AG20443 (cell line): ENCODE measurements around the gene SH2D4B.
A peak's percentile ranks its signal among the peaks of the same experiment; 100 is the strongest.

ENCODE experiments used
- DNase-seq: peaks from one replicate; pipeline ENCODE4 v3.0.0; 2012; ENCODE audit warnings: low spot score, mixed read lengths

Gene SH2D4B

DNA sequence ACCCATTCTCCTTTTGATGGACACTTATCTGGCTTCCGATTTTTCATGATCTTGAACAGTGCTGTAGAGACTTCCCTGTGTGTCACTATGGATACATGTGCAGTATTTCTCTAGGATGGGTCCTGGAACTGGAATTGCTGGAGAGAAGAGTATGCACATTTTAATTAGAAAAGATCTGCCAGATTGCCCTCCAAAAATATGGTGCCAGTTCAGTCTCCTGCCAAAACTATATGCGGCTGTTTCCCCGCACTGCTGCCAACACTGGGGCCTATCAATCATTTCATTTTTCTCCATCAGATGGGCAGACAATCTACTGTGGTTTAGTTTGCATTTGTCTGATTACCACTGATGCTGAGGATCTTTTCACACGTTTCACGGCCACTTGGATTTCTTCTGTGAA is 105.0 kb downstream of the SH2D4B start:
- DNase-seq: no peak

DNA sequence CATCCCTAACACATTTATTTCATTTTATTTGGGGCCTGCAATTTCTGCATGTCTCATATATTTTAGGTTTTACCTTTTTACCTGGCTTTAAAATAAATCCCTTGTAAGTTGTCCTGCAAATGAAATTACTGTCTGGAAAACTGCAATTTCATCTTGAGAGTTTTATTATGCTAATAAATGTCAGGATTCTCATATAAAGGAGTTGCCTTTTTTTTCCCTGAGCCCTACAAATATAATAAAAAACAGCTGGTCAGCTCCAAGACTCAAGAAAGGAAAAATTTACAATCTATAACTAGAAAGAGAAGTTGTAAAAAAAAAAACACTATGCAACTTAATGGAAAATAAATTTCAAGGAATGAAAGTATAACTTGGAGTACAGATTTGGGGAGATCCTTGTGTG is 108.7 kb downstream of the SH2D4B start:
- DNase-seq: no peak

DNA sequence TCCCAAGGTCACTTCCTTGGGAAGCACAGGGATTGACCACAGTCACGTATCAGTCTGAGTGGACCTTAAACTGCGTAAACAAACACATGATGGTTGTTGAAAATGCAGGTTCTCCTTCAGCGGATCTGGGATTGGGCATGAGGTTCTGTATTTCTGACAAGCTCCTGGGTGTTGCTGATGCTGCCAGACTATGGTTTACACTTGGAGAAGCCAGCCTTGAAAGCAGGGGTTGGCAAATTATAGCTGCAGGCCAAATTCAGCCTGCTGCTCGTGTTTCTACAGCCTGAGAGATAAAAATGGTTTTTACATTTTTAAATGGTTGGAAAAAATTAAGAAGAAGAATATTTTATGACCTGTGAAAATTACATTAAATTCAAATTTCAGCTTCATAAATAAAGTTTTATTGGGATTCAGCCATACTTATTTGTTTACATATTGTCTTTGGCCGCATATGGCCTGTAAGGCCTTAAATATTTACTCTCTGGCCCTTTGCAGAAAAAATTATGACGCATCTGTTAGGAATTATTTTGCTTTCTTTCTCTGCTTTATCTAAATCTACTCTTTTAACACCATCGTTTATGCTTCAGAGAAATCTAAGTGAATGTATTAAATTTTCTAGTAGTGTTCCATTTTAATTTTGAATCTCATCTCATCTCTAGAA is 109.6 kb downstream of the SH2D4B start:
- DNase-seq: no peak

DNA sequence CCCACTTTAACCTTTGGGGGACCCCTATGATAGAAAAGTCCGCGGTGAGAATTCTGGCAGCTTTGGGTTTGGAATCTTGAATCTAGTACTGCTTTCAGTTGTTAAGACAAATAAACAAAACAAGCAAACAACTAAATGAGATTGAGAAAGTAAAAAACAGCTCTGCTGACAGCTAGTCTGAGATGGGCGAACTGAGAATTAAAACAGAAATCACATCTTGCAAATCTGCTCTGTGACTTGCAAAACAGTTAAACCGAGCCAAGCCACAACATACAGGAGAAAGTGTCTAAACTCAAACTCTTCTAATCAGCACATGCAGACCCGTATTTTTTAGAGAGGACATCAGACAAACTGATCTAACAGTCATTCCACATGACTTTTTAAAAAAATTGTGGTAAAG is 110.4 kb downstream of the SH2D4B start:
- DNase-seq: no peak

DNA sequence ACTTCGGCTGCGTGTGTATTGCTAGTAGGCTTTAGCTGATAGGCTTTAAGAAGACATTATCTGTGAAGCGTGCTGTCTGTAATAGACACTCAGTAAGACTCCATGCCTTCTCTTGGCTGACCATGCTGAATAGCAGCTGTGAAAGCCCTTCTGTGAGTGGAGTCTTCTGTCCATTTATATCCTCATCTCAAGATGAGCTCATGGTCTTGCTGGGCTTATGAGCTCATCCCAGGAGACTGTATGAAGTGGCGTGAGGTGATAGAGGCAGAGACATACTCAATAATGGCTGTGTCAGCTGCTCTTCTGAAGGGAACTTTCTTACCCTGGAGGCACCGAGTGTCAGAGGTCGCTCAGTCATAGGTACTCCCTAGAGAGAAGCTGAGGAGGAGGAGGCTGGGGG is 111.5 kb downstream of the SH2D4B start:
- DNase-seq: no peak

DNA sequence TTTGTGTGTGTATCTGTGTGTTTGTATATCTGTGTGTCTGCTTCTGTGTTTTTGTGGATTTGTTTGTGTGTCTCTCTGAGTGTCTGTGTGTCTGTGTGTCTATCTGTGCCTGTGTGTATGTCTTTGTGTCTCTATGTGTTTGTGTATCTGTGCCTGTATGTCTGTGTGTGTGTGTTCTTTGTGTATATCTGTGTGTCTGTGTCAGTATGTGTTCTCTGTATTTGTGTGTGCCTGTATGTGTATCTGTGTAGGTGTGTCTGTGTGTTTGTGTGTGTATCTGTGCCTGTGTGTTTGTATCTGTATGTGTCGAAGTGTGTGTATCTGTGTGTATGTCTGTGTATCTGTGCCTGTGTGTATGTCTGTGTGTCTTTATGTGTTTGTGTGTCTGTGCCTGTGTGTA is 118.2 kb downstream of the SH2D4B start:
- no peak for DNase-seq

DNA sequence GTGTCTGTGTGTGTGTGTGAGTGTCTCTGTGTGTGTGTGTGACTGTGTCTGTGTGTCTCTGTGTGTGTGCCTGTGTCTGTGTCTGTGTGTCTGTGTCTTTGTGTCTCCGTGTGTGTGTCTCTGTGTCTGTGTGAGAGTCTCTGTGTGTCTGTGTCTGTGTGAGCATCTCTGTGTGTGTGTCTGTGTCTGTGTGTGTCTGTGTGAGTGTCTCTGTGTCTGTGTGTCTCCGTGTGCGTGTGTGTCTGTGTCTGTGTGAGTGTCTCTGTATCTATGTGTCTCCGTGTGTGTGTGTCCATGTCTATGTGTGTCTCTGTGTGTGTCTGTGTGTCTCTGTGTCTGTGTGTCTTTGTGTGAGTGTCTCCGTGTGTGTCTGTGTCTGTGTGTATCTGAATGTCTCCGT is 120.4 kb downstream of the SH2D4B start:
- no peak for DNase-seq

DNA sequence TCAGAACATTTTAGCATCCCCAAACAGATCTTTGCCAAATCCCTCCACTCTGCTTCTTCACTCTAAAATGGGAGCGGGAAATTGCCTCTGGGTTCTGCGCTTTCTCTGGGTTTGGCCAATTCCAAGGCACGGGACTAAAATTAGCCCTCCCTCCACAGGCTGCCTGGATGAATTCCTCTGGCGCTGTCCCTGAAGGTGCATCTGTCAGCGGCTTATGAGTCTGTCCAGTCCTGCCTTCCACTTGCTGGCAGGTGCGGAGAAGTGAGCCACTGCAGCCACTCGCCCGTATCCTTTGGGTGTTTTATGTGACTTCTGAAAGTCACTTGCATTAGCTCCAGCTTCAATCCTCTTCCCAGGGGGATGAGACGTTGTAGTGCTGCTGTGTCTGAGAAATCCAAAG is 121.6 kb downstream of the SH2D4B start:
- no peak for DNase-seq

DNA sequence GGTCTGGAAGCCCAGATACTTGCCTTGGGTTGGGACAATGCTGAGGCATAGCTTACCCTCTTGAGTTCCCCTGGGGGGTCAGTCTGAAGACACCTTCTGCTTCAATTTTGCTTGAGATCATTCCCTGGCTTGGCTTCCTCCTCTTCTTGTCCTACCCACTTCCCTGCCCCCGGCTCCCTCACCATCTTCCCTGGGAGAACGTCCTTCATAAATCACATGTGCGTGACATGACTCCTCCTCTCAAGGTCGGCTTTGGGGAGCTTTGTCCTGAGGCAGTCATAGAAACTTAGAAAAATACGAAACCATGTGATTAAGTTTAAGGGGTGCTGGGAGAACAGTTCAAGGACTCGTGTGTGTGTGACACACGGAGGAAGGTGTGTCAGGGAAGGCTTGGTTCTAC is 122.6 kb downstream of the SH2D4B start:
- no peak for DNase-seq

DNA sequence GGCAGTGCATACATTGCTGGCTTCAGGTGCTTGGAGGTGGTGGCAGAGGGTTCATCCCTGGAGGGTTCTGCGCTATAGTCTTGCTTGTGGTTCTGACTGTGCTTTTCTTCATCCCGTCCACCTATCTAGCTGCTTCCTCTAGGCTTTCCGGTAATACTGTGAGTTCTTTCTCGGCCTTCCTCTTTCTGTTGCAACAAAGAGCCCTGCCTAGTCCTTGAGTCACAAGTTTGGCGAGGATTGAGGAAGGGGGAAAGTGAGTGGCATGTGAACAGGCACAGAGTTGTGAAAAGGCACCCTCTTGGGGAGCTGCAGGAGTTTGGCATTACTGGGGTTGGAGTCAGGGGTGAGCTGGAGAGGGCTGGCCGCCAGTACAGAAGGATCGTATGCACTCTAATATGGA is 123.0 kb downstream of the SH2D4B start:
- no peak for DNase-seq

DNA sequence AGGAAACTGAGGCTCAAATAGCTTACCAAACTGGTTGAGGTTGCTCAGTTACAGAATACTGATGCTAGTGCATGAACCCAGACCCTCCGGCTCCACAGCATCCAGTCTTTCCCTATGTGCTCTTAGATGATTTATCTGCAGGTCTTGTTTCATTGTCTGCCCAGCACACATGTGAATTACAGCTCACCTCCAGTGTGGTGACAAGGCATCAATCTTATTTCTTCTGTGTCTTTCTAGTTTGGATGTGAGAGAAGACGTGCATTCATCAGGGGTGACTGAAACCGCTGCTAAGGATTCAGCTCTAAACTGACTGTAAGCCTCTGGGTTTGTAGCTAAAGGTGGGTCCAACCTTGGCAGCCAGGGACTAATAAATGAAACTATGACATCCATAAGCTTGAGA is 123.8 kb downstream of the SH2D4B start:
- no peak for DNase-seq

DNA sequence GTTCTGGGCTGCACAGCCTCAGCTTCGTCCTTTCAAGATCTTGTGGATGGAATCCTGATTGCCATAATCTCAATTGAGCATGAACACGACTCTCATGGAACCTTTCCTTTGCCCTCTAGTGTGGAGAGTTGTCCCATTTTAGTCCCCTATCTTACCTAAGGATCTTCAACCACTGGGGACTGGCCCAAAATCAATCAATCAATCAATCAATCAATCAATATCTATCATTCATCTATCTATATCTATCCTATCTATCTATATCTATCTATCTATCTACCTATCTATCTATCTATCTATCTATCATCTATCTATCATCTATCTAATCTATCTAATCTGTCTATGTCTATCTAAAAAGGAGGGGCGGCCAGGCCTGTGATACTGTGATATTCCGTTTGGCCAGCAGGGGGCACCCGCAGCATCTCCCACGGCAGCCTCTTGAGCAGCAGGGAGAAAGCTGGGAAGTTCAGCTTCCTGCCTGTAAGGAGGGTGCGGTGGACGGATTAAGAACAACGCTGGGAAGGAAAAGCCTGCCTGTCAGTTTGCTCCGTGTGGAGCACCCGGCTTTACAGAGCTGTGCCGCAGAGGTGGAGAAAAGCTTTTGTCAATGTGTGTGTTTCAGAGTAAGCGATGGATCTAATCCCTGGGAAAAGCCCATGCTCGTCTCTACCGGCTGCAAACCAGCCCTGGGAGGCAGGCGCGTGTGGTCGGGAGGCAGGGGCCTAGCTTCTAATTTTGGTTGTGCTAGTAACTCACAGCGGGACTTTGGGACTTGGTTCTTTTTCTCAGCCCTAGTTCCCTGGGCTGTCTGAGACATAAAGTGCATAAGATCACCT is 124.9 kb downstream of the SH2D4B start:
- peak; percentile 92 for DNase-seq

DNA sequence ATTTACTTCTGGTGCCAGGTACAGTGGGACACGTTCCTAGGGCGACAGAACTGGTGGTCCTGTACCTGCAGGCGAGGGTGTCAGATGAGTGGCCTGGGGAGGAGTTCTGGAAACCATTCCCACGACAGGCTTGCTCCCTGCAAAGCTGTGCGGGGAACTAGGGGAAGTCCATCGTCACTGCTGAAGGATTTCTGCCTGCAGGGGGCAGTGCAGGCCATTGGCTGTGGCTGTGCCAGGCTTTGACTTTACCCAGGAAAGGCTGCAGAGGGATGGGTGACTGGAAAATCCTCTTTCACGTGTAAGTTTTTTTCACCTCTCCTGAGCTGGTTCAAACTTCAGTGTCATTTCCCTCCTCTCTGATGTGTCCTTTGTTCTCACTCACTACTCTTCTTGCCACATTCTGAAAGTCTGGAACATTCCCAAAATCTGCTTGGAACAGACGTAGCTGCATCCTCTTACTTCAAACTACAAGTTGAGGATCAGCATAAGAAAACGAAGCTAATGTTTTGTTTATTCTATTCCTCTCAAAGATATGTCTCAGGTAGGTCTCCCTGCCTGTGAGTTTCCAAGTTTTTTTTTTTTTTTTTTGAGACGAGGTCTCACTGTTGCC is 126.5 kb downstream of the SH2D4B start:
- DNase-seq: peak; percentile 76

DNA sequence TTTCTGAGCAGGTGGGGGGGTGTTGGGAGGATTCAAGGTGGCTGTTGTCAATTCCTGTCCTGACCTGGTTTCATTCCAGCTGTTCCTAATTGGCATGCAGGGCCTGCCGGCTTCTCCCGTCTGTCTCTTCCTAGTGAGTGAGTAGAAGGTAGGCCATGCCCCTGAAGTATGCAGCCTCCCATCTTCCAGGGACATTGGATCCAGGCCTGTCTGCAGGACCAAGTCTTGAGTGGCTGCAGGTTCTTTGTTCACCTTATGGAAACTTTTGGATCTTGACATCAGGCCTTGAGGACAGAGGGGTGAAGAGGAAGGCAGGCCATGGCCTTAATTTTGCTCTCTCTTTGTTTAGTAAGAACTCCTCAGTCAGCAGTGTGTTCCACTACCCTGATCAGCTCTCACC is 131.8 kb downstream of the SH2D4B start:
- no peak for DNase-seq

DNA sequence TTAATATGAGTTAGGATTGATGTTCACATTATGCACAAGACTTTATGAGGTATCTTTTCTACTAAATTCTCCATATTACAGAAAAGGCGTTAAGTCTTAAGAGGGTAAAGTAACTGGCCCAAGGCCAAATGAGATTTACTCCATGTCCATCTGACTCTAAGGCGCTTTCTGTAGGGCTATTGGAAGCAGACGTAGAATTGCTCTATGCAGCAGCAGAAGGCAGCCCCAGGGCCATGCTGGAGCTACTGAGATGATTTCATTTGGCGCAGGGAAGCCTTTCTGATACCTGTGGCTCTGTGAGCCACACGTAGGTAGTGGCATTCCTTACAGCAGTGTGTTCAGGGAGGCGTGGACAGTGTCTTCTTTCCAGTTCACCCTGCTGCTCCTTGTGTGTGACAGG is 133.1 kb downstream of the SH2D4B start:
- DNase-seq: no peak

DNA sequence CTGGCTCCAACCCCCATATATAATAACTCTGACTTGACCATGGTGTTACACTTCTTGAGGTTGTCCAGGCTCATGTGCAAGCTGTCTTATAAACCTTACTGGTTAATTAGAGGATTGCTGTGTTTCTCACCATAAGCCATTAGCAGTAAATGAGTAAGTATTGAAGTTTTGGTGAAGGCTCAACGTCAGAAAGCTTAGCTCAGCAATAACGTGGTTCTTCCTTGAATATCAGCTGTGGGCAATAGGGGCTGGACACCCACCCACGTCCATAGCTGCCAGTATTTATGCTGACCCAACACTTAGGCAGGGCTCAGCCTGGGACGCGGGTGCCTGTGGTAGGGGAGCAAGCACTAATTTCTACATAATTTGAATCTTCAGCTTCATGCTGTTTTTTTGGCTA is 134.1 kb downstream of the SH2D4B start:
- DNase-seq: no peak

DNA sequence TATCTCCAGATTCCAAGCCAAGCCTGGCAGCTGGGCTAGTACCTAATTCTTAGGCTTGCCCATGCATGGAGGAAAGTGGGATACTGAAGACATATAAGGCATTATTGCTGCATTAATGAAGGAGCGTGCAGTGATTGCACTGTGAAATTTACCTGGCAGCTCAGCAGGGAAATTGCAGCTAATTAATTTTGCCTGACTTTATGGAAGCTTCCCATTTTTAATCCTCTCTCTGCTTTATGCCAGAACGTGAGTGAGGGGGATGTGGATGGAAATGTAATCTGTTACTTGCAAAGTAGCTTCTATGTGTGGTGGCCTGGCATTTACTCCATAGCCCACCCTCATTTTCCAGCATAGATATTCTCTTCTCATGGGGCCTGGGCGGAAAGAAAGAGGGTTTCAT is 134.9 kb downstream of the SH2D4B start:
- no peak for DNase-seq

DNA sequence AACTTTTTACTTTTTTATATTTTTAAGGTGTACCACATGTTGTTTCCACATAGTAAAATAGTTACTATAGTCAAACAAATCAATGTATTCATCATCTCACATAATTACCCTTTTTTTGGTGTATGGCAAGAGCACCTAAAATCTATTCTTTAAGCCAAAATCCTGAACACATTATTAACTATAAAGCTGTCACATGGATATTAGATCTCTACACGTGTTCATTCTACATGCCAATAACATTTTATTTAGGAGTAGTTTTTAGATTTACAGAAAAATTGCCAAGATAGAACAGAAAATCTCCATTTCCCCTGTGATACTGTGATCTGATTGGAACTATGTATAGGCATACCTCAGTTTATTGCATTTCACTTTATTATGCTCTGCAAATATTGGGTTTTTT is 137.1 kb downstream of the SH2D4B start:
- DNase-seq: no peak

DNA sequence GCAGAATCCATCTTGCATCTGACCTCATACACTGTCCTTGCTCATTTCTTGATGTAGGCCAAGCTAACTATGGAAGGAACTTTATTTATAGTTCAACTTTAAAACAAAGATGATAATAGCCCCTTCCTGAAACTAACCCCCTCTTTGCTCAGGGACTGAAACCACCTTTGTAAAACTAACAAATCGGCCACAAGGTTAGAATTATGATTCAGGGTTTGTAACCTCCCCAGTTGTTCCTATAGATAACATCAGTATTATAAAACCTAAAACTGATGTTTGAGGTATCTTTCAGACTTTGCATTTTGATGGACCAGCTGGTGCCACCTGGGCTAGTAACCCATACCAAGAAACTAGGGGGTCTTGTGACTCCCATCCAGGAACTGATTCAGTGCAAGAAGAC is 143.4 kb downstream of the SH2D4B start:
- no peak for DNase-seq

DNA sequence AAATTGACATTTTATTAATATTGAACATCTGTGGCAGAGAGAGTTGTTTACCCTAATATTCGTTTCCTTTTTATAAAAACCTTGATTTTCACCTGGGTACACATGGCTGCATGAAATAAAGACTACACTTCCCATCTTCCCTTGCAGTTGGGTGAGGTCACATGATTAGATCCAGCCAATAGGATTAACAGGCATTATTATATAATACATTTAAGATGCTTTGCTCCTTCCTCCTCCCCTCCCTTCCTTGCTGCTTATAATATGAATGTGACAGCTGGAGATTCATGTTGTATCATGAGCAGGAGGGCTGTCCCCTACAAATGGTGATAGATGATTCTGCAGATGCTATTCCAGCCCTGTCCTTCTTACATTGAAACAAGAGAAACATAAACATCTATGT is 146.6 kb downstream of the SH2D4B start:
- no peak for DNase-seq

DNA sequence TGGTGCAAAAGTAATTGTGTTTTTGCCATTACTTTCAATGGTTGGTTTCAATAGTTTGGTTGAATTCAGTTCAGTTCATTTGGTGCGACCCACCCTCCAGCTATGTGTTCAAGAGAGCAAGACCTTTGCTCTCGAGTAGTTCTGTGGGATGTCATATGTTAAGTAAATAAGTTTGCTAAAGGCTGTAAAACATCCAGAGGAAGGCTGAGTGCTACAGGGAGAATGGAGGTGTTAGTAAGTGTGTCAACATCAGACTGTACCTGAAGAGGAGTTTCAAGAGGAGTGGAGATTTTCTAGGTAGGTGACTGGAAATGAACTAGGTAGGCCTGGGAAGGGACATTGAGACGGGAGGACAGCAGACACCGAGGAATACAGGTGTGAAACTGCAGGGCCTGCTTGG is 147.7 kb downstream of the SH2D4B start:
- DNase-seq: no peak

DNA sequence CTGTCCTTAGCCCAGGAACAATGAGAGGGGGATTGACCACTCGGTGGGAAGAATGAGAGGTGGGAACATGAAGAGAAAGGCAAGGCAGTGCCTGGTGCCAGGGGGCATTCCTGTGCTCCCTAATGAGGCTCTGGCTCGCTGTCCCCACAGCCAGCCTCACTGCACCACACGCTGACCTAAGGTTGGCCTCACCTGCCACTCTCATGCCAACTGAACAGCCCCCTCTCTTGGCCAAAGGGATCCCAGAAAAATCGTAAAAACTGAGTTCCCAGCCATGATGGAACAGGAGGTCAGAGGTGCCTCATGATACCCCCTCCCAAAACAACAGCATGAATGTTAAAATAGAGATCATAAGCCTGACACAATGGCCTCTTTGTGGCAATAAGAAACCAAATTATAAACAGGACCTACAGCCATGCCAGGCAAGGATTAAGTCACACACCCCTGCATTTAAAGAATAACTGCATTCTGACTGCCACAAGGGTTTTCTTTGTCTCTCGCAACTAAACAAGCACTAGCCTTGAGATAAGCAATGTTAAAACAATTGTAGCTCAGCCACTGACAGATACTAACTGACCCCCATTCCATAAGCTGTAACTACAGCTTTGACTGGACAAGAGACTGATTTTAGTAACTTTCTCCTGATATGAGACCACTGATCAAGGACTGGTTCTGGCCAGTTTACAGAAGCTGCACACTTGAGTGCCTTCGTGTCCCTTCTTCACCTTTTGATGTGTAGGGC is 149.2 kb downstream of the SH2D4B start:
- no peak for DNase-seq

DNA sequence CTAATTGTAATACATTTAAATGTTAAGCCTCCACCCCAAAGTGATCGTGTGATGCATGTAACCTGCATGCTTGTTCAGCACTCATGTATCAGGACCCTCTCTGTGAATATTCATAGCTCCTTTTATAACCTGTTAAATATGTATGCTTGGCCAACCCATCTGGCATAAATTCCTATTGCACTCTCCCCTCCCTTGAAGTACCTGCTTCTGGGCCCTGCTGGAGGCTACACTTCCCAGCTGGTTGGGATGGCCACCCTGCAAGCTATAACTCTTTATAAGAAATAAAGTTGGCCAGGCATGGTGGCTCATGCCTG is 149.7 kb downstream of the SH2D4B start:
- no peak for DNase-seq
